IMR-90 (cell line): ENCODE results near the gene WDR74. TPM values are rescaled to one million over a fixed set of nuclear protein-coding genes. Genes with fewer than 3 reads are reported as not detected.
A peak's percentile ranks its signal among the peaks of the same experiment; 100 is the strongest.

Source experiments
- ATAC-seq: fragments of 200-7000 bp; cut with Tn5 transposase; 2 replicates; pipeline ENCODE4 v1.9.1; 2020; ENCODE audit warnings: low read depth, mild to moderate bottlenecking, moderate library complexity
- BruUV-seq: library from RNA; stranded (reverse); fragments of 400-500 nt; replicated peaks from 2 replicates; lab custom pipeline; 2021; lab: Mats Ljungman, UMichigan
- CTCF ChIA-PET: fragments of 300-600 bp; formaldehyde crosslinking; extraction: SDS; loops from one replicate; lab custom pipeline; 2021; ENCODE audit warnings: antibody characterized with exemption; lab: Yijun Ruan, JAX
- POLR2A ChIA-PET: fragments of 300-600 bp; sonication (Branson Sonifier 250); formaldehyde crosslinking; loops from one replicate; lab custom pipeline; 2022; ENCODE audit warnings: antibody characterized with exemption; ENCODE audit not compliant: unreplicated experiment; lab: Charles Lee
- DNase-seq: peaks from one replicate; pipeline ENCODE4 v3.0.0; 2013
- H2AFZ ChIP-seq: replicated peaks from 2 replicates; pipeline ENCODE3; 2013; ENCODE audit warnings: low read length, mild to moderate bottlenecking; ENCODE audit not compliant: poor library complexity
- H2AK5ac ChIP-seq: 2 replicates; pipeline ENCODE4 v1.6.1; 2013; ENCODE audit warnings: low read depth, low read length, inconsistent platforms
- H2AK9ac ChIP-seq: replicated peaks from 2 replicates; pipeline ENCODE3; 2013; ENCODE audit warnings: mild to moderate bottlenecking, low read depth, low read length, moderate library complexity; ENCODE audit not compliant: poor library complexity
- H2BK120ac ChIP-seq: 2 replicates; pipeline ENCODE4 v1.6.1; 2013; ENCODE audit warnings: low read depth, low read length, inconsistent platforms
- H2BK15ac ChIP-seq: 3 replicates; pipeline ENCODE4 v1.6.1; 2013; ENCODE audit warnings: low read depth, low read length, inconsistent platforms
- H2BK20ac ChIP-seq: 2 replicates; pipeline ENCODE4 v1.6.1; 2013; ENCODE audit warnings: low read depth, mild to moderate bottlenecking, inconsistent platforms, low read length, moderate library complexity
- H2BK5ac ChIP-seq: 2 replicates; pipeline ENCODE4 v1.6.1; 2013; ENCODE audit warnings: mild to moderate bottlenecking, low read depth, low read length, inconsistent platforms; ENCODE audit not compliant: poor library complexity, severe bottlenecking
- H3K14ac ChIP-seq: replicated peaks from 2 replicates; pipeline ENCODE4 v1.6.1; 2013; ENCODE audit warnings: low read depth, low read length, inconsistent platforms
- H3K18ac ChIP-seq: 2 replicates; pipeline ENCODE4 v1.6.1; 2013; ENCODE audit warnings: low read depth, low read length, control low read depth
- H3K23ac ChIP-seq: 2 replicates; pipeline ENCODE4 v1.6.1; 2013; ENCODE audit warnings: low read depth, low read length, inconsistent platforms
- H3K27ac ChIP-seq: 2 replicates; pipeline ENCODE4 v1.5.1; 2013; ENCODE audit warnings: mild to moderate bottlenecking, control low read depth, low read length; ENCODE audit not compliant: insufficient read depth
- H3K27me3 ChIP-seq: 2 replicates; pipeline ENCODE4 v1.6.1; 2013; ENCODE audit warnings: low read length; ENCODE audit not compliant: control insufficient read depth, insufficient read depth
- H3K36me3 ChIP-seq: 2 replicates; pipeline ENCODE4 v1.6.1; 2013; ENCODE audit warnings: low read length, mixed read lengths; ENCODE audit not compliant: control insufficient read depth, insufficient read depth
- H3K4ac ChIP-seq: 2 replicates; pipeline ENCODE4 v1.6.1; 2013; ENCODE audit warnings: low read depth, low read length, inconsistent platforms
- H3K4me1 ChIP-seq: 2 replicates; pipeline ENCODE4 v1.6.1; 2013; ENCODE audit warnings: low read length, mixed read lengths; ENCODE audit not compliant: control insufficient read depth, insufficient read depth
- H3K4me2 ChIP-seq: 2 replicates; pipeline ENCODE4 v1.6.1; 2013; ENCODE audit warnings: low read depth, mild to moderate bottlenecking, control low read depth, low read length, moderate library complexity
- H3K4me3 ChIP-seq: 2 replicates; pipeline ENCODE4 v1.5.1; 2013; ENCODE audit warnings: low read depth, mild to moderate bottlenecking, control low read depth, low read length, moderate library complexity; ENCODE audit not compliant: insufficient read depth
- H3K56ac ChIP-seq: 2 replicates; pipeline ENCODE4 v1.6.1; 2013; ENCODE audit warnings: low read length, inconsistent platforms; ENCODE audit not compliant: insufficient read depth; ENCODE audit errors: extremely low read depth
- H3K79me1 ChIP-seq, 2 experiments: 2 replicates each; pipeline ENCODE4 v1.6.1; 2013; ENCODE audit warnings: low read length in 2 of 2, inconsistent platforms in 1 of 2, low read depth in 1 of 2
- H3K9ac ChIP-seq: 2 replicates; pipeline ENCODE4 v1.6.1; 2013; ENCODE audit warnings: low read depth, low read length, control low read depth
- H3K9me1 ChIP-seq: 2 replicates; pipeline ENCODE4 v1.6.1; 2013; ENCODE audit warnings: low read length, inconsistent platforms; ENCODE audit not compliant: insufficient read depth
- H3K9me3 ChIP-seq: 2 replicates; pipeline ENCODE4 v1.6.1; 2013; ENCODE audit warnings: low read length; ENCODE audit not compliant: control insufficient read depth, insufficient read depth
- H4K20me1 ChIP-seq: 2 replicates; pipeline ENCODE4 v1.6.1; 2013; ENCODE audit warnings: low read length, inconsistent platforms; ENCODE audit not compliant: insufficient read depth
- H4K5ac ChIP-seq: 2 replicates; pipeline ENCODE4 v1.6.1; 2013; ENCODE audit warnings: mild to moderate bottlenecking, low read depth, low read length, control low read depth
- H4K8ac ChIP-seq, 2 experiments: 2 replicates each; pipeline ENCODE4 v1.6.1; 2013; ENCODE audit warnings: low read depth in 2 of 2, low read length in 2 of 2, control low read depth in 1 of 2, inconsistent platforms in 1 of 2
- H4K91ac ChIP-seq: 2 replicates; pipeline ENCODE4 v1.6.1; 2013; ENCODE audit warnings: low read depth, low read length, inconsistent platforms; ENCODE audit not compliant: insufficient read depth
- CHD1 ChIP-seq: IDR thresholded peaks from 2 replicates; pipeline ENCODE4 v1.6.1; 2012; ENCODE audit warnings: low read depth, low read length, improper control_type of control experiment
- POLR2A ChIP-seq: IDR thresholded peaks from 2 replicates; pipeline ENCODE4 v1.6.1; 2012; ENCODE audit warnings: mild to moderate bottlenecking, low read depth, low read length
- RCOR1 ChIP-seq: IDR thresholded peaks from 2 replicates; pipeline ENCODE4 v1.6.1; 2012; ENCODE audit warnings: mild to moderate bottlenecking, low read length, improper control_type of control experiment; ENCODE audit not compliant: insufficient replicate concordance
- WGBS, 2 experiments: methylation state at CpG; one replicate each; pipeline versions ENCODE4 v1.1.5 to v1.1.7; 2013; ENCODE audit warnings: missing lambda C conversion rate in 2 of 2; ENCODE audit not compliant: insufficient read length in 1 of 2; ENCODE audit errors: extremely low coverage in 2 of 2; 5-methylcytosine and 5-hydroxymethylcytosine counted together
- dilution Hi-C: fragments of 300-500 bp; cut with HindIII; formaldehyde crosslinking; loops from one replicate; pipeline ENCODE4 v1.14.3; 2018; ENCODE audit warnings: low sequenced_read_pairs; ENCODE audit not compliant: unreplicated experiment
- in situ Hi-C: fragments of 300-500 bp; cut with MboI; formaldehyde crosslinking; loops from 3 replicates; pipeline ENCODE4 v1.14.3; 2019; ENCODE audit warnings: low sequenced_read_pairs, inconsistent platforms, mixed read lengths
- intact Hi-C: fragments of 100-400 bp; cut with micrococcal nuclease; formaldehyde crosslinking; loops from 2 replicates; pipeline ENCODE4 v1.10.0; 2022
- polyA plus RNA-seq, 3 experiments: library from polyadenylated mRNA; depleted of rRNA; stranded (reverse); fragments of >200 nt; gene quantifications; 2 replicates each; pipeline ENCODE4 v1.2.3, GENCODE V29; 2012; ENCODE audit warnings: low replicate concordance in 1 of 3
- total RNA-seq: library from RNA; depleted of rRNA; stranded (reverse); fragments of >200 nt; gene quantifications from 2 replicates; pipeline ENCODE4 v1.2.3, GENCODE V29; 2012
- TF ChIP-seq, protein P1 (sequence below): fragments of 150-350 bp; IDR thresholded peaks from 2 replicates; pipeline ENCODE4 v1.6.1; 2017; ENCODE audit warnings: mild to moderate bottlenecking, antibody characterized with exemption, low read length, low read depth

WDR74 gene
- total and polyA plus RNA-seq, 2 of the 4 experiments (the other 2 are of a cell fraction): 38.4 to 44.3 TPM

- Histone ChIP-seq H3K23ac (peak overlapping the region; percentile 70), H3K4ac (no peak overlapping the region), H4K8ac (no peak overlapping the region), H3K9me3 (no peaks in the 10 kb centered on the region), H2BK5ac (no peak overlapping the region), H3K56ac (peak overlapping the region; percentile 2; the same call in 1 of the 2 replicates), H4K91ac (no peak overlapping the region), H2AK5ac (no peak overlapping the region), H2AFZ (no peak overlapping the region), H3K4me1 (peaks cover 2% of the 10 kb centered on the region; the same call in 1 of the 2 replicates), H4K20me1 (peaks cover 42% of the 10 kb centered on the region), H2BK15ac (no peak overlapping the region), H3K9me1 (0 out of 2 replicates have a peak, but pooled peaks cover 4% of the 10 kb centered on the region), H3K9ac (peak overlapping the region; percentile 97; the same call in 1 of the 2 replicates), H3K27me3 (no peaks in the 10 kb centered on the region), H2AK9ac (no peak overlapping the region), H2BK20ac (no peak overlapping the region), H3K79me1 (peaks cover 20 to 50% of the 10 kb centered on the region in 2 experiments), H3K18ac (no peak overlapping the region), H3K14ac (peak overlapping the region; percentile 22; the same call in 1 of the 2 replicates), H3K36me3 (peaks cover 30% of the 10 kb centered on the region), H2BK120ac (no peak overlapping the region), H3K27ac (no peak overlapping the region), H4K5ac (no peak overlapping the region), H3K4me3 (peak overlapping the region; percentile 17), H3K4me2 (peak overlapping the region; percentile 83)
- in situ Hi-C loops (loop anchor here (25.0 kb wide), 1 partner anchor 466 kb away; no protein-coding TSS in a partner anchor), intact Hi-C loops (no loop called here), dilution Hi-C loops (no loop called here)
- no peak for DNase-seq
- WGBS, 2 experiments: 67% methylated on average over 1 of the region's 7 CpGs; no CpG with 5 or more reads in 1 of the 2 experiments
- no peak for ATAC-seq
- TF ChIP-seq POLR2A (no peak), RCOR1 (no peak), CHD1 (no peak)
- TF ChIP-seq, protein P1, sequence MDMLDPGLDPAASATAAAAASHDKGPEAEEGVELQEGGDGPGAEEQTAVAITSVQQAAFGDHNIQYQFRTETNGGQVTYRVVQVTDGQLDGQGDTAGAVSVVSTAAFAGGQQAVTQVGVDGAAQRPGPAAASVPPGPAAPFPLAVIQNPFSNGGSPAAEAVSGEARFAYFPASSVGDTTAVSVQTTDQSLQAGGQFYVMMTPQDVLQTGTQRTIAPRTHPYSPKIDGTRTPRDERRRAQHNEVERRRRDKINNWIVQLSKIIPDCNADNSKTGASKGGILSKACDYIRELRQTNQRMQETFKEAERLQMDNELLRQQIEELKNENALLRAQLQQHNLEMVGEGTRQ: no peak
- POLR2A ChIA-PET: no interaction called here
- CTCF ChIA-PET: no interaction called here
- BruUV-seq: no TSS peak
Observed at GRCh38 chr11:62853279-62853965, 14.0 kb upstream of the WDR74 start.
